Measurements from ENCODE around the gene ROR1.
A peak's percentile ranks its signal among the peaks of the same experiment; 100 is the strongest.

ROR1 gene

GRCh38 chr1:64033667-64034220 is 259.9 kb downstream of the ROR1 start (continued):
- TF ChIP-seq PRDM10 (tag by site-specific recombination; IDR thresholded peaks at IDR 0.05): no peak
- no peak for TF ChIP-seq ZSCAN4 (tag by site-specific recombination; IDR thresholded peaks at IDR 0.05)
- no peak; the same call in 1 of the 2 replicates for TF ChIP-seq GLIS1 (tag by site-specific recombination; IDR thresholded peaks at IDR 0.05)
- no peak for TF ChIP-seq ZFP41 (tag by site-specific recombination; IDR thresholded peaks at IDR 0.05; ENCODE audit: borderline replicate concordance)
- TF ChIP-seq, protein P1, sequence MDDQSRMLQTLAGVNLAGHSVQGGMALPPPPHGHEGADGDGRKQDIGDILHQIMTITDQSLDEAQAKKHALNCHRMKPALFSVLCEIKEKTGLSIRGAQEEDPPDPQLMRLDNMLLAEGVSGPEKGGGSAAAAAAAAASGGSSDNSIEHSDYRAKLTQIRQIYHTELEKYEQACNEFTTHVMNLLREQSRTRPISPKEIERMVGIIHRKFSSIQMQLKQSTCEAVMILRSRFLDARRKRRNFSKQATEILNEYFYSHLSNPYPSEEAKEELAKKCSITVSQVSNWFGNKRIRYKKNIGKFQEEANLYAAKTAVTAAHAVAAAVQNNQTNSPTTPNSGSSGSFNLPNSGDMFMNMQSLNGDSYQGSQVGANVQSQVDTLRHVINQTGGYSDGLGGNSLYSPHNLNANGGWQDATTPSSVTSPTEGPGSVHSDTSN (CRISPR knock-in tag; IDR thresholded peaks at IDR 0.05): no peak
- no peak for TF ChIP-seq ZNF174 (tag by site-specific recombination; IDR thresholded peaks at IDR 0.05)
- TF ChIP-seq ZNF549 (tag by site-specific recombination; IDR thresholded peaks at IDR 0.05): no peak
- no peak for TF ChIP-seq ZNF548 (tag by site-specific recombination; IDR thresholded peaks at IDR 0.05)
- TF ChIP-seq ZBTB26 (tag by site-specific recombination; optimal IDR thresholded peaks at IDR 0.05): no peak
- TF ChIP-seq KLF7 (tag by site-specific recombination; IDR thresholded peaks at IDR 0.05; ENCODE audit: borderline replicate concordance): no peak
- TF ChIP-seq ZNF660 (tag by site-specific recombination; IDR thresholded peaks at IDR 0.05): 0 out of 2 replicates have a peak, but pooled peaks have one; percentile 23
- TF ChIP-seq ZNF311 (tag by site-specific recombination; IDR thresholded peaks at IDR 0.05; ENCODE audit: borderline replicate concordance): no peak
- TF ChIP-seq ZNF37A (tag by site-specific recombination; IDR thresholded peaks at IDR 0.05): no peak
- TF ChIP-seq ZNF664 (tag by site-specific recombination; IDR thresholded peaks at IDR 0.05): peak; percentile 80; the same call in 1 of the 2 replicates
- no peak for TF ChIP-seq GLIS2 (tag by site-specific recombination; IDR thresholded peaks at IDR 0.05)
- TF ChIP-seq ZFP3 (tag by site-specific recombination; IDR thresholded peaks at IDR 0.05; ENCODE audit: low read depth): no peak
- TF ChIP-seq ZBTB8A (tag by site-specific recombination; IDR thresholded peaks at IDR 0.05): no peak
- TF ChIP-seq, protein P2, sequence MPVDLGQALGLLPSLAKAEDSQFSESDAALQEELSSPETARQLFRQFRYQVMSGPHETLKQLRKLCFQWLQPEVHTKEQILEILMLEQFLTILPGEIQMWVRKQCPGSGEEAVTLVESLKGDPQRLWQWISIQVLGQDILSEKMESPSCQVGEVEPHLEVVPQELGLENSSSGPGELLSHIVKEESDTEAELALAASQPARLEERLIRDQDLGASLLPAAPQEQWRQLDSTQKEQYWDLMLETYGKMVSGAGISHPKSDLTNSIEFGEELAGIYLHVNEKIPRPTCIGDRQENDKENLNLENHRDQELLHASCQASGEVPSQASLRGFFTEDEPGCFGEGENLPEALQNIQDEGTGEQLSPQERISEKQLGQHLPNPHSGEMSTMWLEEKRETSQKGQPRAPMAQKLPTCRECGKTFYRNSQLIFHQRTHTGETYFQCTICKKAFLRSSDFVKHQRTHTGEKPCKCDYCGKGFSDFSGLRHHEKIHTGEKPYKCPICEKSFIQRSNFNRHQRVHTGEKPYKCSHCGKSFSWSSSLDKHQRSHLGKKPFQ (tag by site-specific recombination; IDR thresholded peaks at IDR 0.05): no peak
- peak; percentile 87 for TF ChIP-seq ZNF629 (tag by site-specific recombination; IDR thresholded peaks at IDR 0.05)
- no peak for TF ChIP-seq SETDB1 (IDR thresholded peaks at IDR 0.05; ENCODE audit: insufficient read length, low read length)
- no peak for TF ChIP-seq KLF9 (tag by site-specific recombination; IDR thresholded peaks at IDR 0.05; ENCODE audit: low read depth)
- TF ChIP-seq, protein P3, sequence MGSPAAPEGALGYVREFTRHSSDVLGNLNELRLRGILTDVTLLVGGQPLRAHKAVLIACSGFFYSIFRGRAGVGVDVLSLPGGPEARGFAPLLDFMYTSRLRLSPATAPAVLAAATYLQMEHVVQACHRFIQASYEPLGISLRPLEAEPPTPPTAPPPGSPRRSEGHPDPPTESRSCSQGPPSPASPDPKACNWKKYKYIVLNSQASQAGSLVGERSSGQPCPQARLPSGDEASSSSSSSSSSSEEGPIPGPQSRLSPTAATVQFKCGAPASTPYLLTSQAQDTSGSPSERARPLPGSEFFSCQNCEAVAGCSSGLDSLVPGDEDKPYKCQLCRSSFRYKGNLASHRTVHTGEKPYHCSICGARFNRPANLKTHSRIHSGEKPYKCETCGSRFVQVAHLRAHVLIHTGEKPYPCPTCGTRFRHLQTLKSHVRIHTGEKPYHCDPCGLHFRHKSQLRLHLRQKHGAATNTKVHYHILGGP (tag by site-specific recombination; IDR thresholded peaks at IDR 0.05): no peak
- no peak for TF ChIP-seq ZNF239 (tag by site-specific recombination; IDR thresholded peaks at IDR 0.05)
- TF ChIP-seq ZBTB21 (tag by site-specific recombination; IDR thresholded peaks at IDR 0.05): 0 out of 2 replicates have a peak, but pooled peaks have one; percentile 64
- TF ChIP-seq ZNF23 (tag by site-specific recombination; IDR thresholded peaks at IDR 0.05; ENCODE audit: borderline replicate concordance): no peak
- no peak for TF ChIP-seq ZNF324 (tag by site-specific recombination; IDR thresholded peaks at IDR 0.05)
- TF ChIP-seq, protein P4, sequence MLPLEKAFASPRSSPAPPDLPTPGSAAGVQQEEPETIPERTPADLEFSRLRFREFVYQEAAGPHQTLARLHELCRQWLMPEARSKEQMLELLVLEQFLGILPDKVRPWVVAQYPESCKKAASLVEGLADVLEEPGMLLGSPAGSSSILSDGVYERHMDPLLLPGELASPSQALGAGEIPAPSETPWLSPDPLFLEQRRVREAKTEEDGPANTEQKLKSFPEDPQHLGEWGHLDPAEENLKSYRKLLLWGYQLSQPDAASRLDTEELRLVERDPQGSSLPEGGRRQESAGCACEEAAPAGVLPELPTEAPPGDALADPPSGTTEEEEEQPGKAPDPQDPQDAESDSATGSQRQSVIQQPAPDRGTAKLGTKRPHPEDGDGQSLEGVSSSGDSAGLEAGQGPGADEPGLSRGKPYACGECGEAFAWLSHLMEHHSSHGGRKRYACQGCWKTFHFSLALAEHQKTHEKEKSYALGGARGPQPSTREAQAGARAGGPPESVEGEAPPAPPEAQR (tag by site-specific recombination; IDR thresholded peaks at IDR 0.05): no peak

All from HEK293 (cell line).